Stimulated activated naive B cell treated with anti-CD40 and anti-IgM and Interleukin-4, amounts not matched to agents 10 μg/mL and 1 μg/mL and 100 μg/mL, for 72 hours (primary cell): ENCODE results near the gene ZNF212.
"Not testable (repeated sequence)": the region's sequence is repeated elsewhere in the genome, so short reads cannot be mapped to it uniquely, and the experiment has no call there.

Source experiments
- ATAC-seq, 2 donors: fragments of 150-1000 bp; cut with Tn5 transposase; replicated peaks; 2 replicates each; pipeline ENCODE4 v1.10.0; 2021; ENCODE audit warnings: moderate library complexity in 1 of 2
- DNase-seq: peaks from one replicate; pipeline ENCODE4 v3.0.0; 2021
- H3K27ac Mint-ChIP-seq: one replicate; pipeline ENCODE4 v1.8.0; 2022; ENCODE audit warnings: mild to moderate bottlenecking, mixed read lengths
- H3K27me3 Mint-ChIP-seq, 2 donors: one replicate each; pipeline ENCODE4 v1.8.0; 2022; ENCODE audit warnings: mixed read lengths in 2 of 2
- H3K36me3 Mint-ChIP-seq, 2 donors: one replicate each; pipeline ENCODE4 v1.8.0; 2022; ENCODE audit warnings: mixed read lengths in 2 of 2, mild to moderate bottlenecking in 1 of 2
- H3K4me1 Mint-ChIP-seq, 2 donors: one replicate each; pipeline ENCODE4 v1.8.0; 2022; ENCODE audit warnings: mixed read lengths in 2 of 2, mild to moderate bottlenecking in 1 of 2
- H3K4me3 Mint-ChIP-seq, 2 donors: one replicate each; pipeline ENCODE4 v1.8.0; 2022; ENCODE audit warnings: mild to moderate bottlenecking in 2 of 2, mixed read lengths in 2 of 2, moderate library complexity in 1 of 2
- H3K9me3 Mint-ChIP-seq, 2 donors: one replicate each; pipeline ENCODE4 v1.8.0; 2022; ENCODE audit warnings: mixed read lengths in 2 of 2, mild to moderate bottlenecking in 1 of 2

The ZNF212 gene

DNA sequence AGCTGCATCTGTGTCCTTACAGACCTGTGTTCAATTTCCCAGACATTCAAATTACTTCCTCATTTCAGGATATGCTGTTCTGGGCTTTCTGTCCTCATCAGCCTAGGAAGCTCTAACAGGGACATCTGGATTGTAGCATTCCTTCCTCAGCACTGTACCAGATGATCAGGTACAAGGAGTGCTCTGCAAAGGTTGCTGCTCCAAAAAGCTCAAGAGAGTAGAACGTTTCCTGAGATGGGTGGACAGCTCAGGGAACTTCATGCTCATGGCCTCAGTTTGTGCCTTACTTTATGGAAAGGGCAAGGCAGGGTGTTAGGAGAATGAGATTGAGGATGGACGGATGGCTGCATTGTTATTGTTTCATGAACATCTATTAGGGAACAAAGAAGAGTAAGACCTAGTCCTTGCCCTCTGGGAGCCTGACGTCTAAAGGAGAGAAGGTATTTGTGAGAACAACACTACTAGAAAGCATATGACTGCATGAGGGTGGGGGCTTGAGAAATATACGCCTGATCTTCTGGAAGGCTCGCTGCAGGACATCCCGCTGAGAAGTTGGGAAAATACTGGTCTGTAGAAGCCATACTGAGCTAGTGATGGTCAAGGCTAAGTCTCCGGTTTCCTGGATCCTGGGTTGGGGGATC, 10.5 kb upstream of the ZNF212 start:
- Mint-ChIP-seq H3K4me3 (no peak overlapping the region), H3K9me3 (no peaks in the 10 kb centered on the region), H3K27ac (no peak overlapping the region), H3K4me1 (peaks cover 0 to 9% of the 10 kb centered on the region in 2 donors), H3K36me3 (peaks cover 18 to 27% of the 10 kb centered on the region in 2 donors), H3K27me3 (peaks cover 12 to 13% of the 10 kb centered on the region in 2 donors)
- ATAC-seq (peak in 1 of 2 donors; percentile 18), DNase-seq (no peak)

DNA sequence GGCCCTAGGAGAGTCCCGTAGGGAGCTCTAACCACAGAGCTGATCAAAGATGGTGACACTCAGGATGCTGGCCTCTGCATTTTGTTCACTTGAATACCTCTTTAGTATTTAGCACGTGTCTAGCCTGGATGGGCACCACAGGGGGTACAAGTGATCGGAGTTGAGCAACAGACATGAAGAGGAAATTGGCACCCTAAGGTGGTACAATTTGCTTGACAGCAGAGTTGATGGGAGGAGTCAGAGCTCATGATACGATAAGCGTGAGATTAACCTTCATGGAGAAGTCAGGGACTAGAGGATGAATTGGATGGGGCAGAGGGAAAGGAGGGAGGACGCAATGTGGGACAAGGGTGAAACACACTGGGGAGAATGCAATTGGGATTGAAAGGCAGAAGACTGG, 9.9 kb upstream of the ZNF212 start:
- Mint-ChIP-seq H3K27me3 (peaks cover 15 to 16% of the 10 kb centered on the region in 2 donors), H3K36me3 (peaks cover 15 to 23% of the 10 kb centered on the region in 2 donors), H3K4me3 (no peak overlapping the region), H3K27ac (peak overlapping the region; percentile 66), H3K9me3 (no peaks in the 10 kb centered on the region), H3K4me1 (peaks cover 0 to 9% of the 10 kb centered on the region in 2 donors)
- DNase-seq (no peak), ATAC-seq (peak; percentile 28 to 31)

DNA sequence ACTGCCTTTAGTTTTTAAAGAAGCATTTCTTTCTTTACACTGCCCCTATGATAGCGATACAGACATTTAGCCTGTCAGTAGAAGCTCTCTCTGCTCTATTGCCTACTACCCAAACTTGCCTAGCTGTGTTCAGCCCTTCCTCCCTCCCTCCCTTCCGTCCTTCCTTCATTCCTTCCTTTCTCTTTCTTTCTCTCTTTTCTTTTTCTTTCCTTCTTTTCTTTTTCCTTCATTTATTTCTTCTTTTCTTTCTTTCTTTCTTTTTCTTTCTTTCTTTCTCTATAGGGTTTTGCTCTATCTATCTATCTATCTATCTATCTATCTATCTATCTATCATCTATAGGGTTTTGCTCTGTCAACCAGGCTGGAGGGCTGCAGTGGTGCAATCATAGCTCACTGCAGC, 7.1 kb upstream of the ZNF212 start:
- DNase-seq, result no peak
- no peaks in the 10 kb centered on the region for H3K9me3 Mint-ChIP-seq

DNA sequence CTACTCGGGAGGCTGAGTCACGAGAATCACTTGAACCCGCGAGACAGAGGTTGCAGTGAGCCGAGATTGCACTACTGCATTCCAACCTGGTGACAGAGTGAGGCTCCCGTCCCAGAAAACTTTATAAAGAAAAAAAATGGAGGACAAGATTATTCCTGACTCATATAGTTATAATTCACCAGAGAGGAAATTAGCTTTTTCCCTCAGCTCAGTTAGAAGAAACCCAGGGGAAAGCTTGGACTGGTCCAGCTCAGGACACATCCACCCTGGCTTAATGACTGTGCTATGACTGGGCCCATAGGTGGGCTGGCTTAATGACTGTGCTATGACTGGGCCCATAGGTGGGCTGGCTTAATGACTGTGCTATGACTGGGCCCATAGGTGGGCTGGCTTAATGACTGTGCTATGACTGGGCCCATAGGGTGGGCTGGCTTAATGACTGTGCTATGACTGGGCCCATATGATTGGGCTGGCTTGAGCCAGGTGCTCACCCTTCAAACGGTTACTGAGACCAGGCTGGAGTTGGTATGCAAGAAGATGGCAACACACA, 5.7 kb upstream of the ZNF212 start:
- not testable (repeated sequence) for DNase-seq

More for the DNA sequence above, 7.1 kb upstream of the ZNF212 start:
- H3K4me1 Mint-ChIP-seq, result peaks cover 0 to 9% of the 10 kb centered on the region in 2 donors
- ATAC-seq, result no peak
- no peaks in the 10 kb centered on the region for H3K36me3 Mint-ChIP-seq
- H3K27me3 Mint-ChIP-seq, result peaks cover 15 to 16% of the 10 kb centered on the region in 2 donors
- H3K27ac Mint-ChIP-seq, result no peak overlapping the region
- H3K4me3 Mint-ChIP-seq, result no peak overlapping the region

DNA sequence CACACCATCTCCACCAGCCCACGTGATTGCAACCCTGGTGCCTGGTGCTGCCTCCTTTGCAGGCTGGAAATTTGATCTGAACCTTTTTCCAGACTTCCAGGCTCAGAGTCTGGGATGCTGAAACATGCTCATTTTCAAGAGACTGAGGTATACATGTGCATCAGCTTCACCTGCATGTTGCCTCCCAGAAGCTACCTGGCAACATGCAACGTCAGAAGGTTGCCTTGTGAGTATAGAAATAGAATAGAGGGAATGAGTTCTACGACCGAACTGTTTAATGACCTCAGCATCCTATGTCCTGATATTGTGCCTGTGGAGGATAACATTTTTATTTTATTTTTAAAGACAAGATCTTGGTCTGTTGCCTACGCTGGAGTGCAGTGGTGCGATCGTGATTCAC, 1.9 kb upstream of the ZNF212 start:
- peaks cover 11 to 12% of the 10 kb centered on the region in 2 donors for H3K27me3 Mint-ChIP-seq
- H3K27ac Mint-ChIP-seq, result no peak overlapping the region
- ATAC-seq (no peak), DNase-seq (no peak)
- H3K36me3 Mint-ChIP-seq, result peaks cover 2 to 5% of the 10 kb centered on the region in 2 donors
- H3K4me3 Mint-ChIP-seq, result no peak overlapping the region
- peaks cover 16 to 39% of the 10 kb centered on the region in 2 donors for H3K4me1 Mint-ChIP-seq
- H3K9me3 Mint-ChIP-seq, result peaks cover 4 to 5% of the 10 kb centered on the region in 2 donors

More for the DNA sequence above, 5.7 kb upstream of the ZNF212 start:
- peaks cover 4 to 18% of the 10 kb centered on the region in 2 donors for H3K4me1 Mint-ChIP-seq
- H3K27ac Mint-ChIP-seq, H3K4me3 Mint-ChIP-seq, H3K9me3 Mint-ChIP-seq, H3K36me3 Mint-ChIP-seq, ATAC-seq: not testable (repeated sequence)
- H3K27me3 Mint-ChIP-seq, result peaks cover 15 to 16% of the 10 kb centered on the region in 2 donors

DNA sequence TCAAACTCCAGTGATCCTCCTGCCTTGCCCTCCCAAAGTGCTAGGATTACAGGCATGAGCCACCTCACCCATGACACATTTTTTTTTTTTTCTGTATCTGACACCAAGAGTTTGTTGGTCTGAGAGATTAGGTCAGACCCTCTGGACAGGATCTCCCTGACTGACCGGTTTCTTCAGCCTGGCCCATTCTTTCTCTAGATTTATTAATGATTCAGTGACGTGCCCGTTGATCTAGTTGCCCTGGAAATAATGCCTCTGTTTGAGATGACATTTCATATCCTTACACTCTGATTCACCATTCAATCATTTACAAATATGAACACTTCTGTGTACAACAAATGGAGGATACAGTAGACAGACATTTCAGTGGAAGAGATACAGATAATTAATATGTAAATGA, 1.4 kb upstream of the ZNF212 start:
- no peak for DNase-seq
- peak overlapping the region; percentile 36 to 55 for H3K4me3 Mint-ChIP-seq
- H3K4me1 Mint-ChIP-seq, result peaks cover 16 to 44% of the 10 kb centered on the region in 2 donors
- H3K27ac Mint-ChIP-seq, result peak overlapping the region; percentile 94
- H3K27me3 Mint-ChIP-seq, result peaks cover 6 to 7% of the 10 kb centered on the region in 2 donors
- peaks cover 4 to 5% of the 10 kb centered on the region in 2 donors for H3K9me3 Mint-ChIP-seq
- H3K36me3 Mint-ChIP-seq, result peaks cover 6 to 11% of the 10 kb centered on the region in 2 donors
- no peak for ATAC-seq

DNA sequence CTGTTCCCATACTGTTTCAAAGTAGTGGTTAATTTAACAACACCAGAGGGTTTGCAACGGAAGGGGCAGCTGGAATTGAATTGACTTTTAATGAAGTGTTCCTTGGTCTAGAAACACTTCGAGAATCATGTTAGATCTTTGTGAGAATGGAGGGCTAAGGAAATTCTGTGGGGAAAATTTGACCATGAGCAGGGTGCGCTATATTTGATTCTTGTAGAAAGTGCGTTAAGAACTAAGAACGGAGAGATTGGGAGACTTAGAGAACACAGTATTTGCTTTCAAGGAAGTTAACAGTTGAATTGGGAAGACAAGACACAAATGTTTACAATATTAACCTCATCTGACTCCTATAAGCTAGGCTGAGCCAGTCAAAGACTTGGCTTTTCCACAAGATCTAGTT, 1.2 kb downstream of the ZNF212 start:
- Mint-ChIP-seq H3K36me3 (peaks cover 12 to 19% of the 10 kb centered on the region in 2 donors), H3K4me1 (peaks cover 24 to 59% of the 10 kb centered on the region in 2 donors)
- no peak for ATAC-seq

DNA sequence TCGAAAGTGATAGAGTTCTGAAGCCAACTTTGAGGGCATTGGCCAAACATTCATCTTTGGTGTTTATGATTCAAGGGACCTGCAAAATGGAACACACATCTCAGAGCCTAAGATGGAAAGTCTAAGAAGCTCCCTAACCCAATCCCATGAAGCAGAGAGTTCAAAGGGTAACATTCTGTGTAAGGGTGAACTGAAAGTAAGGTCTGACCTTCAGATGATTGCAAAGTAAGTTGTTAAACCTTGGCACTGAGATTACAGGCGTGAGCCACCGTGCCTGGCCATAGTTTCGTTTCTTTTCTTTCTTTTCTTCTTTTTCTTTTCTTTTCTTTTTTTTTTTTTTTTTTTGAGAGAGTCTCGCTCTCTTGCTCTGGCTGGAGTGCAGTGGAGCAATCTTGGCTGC, 2.2 kb downstream of the ZNF212 start:
- DNase-seq (no peak), ATAC-seq (no peak)
- H3K36me3 Mint-ChIP-seq, result peaks cover 17 to 24% of the 10 kb centered on the region in 2 donors
- peak overlapping the region in 1 of 2 donors; percentile 96 for H3K4me3 Mint-ChIP-seq
- peaks cover 29 to 69% of the 10 kb centered on the region in 2 donors for H3K4me1 Mint-ChIP-seq
- H3K27me3 Mint-ChIP-seq, result no peaks in the 10 kb centered on the region
- peaks cover 4 to 5% of the 10 kb centered on the region in 2 donors for H3K9me3 Mint-ChIP-seq
- no peak overlapping the region for H3K27ac Mint-ChIP-seq

More for the DNA sequence above, 1.2 kb downstream of the ZNF212 start:
- Mint-ChIP-seq H3K9me3 (peaks cover 4 to 5% of the 10 kb centered on the region in 2 donors), H3K27ac (peak overlapping the region; percentile 68), H3K27me3 (no peaks in the 10 kb centered on the region), H3K4me3 (peak overlapping the region; percentile 88 to 96)
- no peak for DNase-seq

DNA sequence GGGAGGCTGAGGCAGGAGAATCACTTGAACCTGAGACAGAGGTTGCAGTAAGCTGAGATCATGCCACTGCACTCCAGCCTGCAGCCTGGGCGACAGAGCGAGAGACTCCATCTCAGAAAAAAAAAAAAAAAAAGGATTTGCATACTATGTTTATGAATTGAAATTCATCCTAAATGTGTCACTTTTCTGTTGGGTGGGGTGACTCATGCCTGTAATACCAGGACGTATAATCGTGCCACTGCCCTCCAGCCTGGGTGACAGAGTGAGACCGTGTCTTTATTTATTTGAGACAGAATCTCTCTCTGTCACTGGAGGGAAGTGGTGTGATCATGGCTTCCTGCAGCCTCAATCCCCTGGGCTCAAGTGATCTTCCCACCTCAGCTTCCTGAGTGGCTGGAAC, 5.8 kb downstream of the ZNF212 start:
- Mint-ChIP-seq H3K4me3 (peak overlapping the region in 1 of 2 donors; percentile 39), H3K4me1 (peaks cover 43 to 80% of the 10 kb centered on the region in 2 donors)
- peak; percentile 79 to 80 for ATAC-seq

DNA sequence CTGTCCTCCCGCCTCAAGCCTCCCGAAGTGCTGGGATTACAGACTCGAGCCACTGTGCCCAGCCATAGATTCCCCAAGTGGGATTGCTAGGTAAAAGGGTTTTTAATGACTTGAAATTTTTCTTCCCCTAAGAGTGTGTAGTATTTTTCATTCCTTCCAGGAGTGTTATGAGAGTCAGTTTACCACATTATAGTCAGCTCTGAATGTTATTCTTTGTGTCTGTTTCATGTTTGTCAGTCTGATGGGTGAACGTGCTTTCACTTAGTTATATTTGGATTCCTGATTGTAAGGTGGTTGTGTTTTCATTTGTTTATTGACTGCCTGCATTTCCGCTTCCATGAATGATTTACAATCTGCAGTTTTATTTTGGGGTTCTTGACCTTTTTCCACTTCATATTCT, 6.3 kb downstream of the ZNF212 start:
- DNase-seq, result no peak
- Mint-ChIP-seq H3K36me3 (peaks cover 26 to 37% of the 10 kb centered on the region in 2 donors), H3K27me3 (no peaks in the 10 kb centered on the region), H3K9me3 (peaks cover 3% of the 10 kb centered on the region in 2 donors), H3K4me3 (peak overlapping the region in 1 of 2 donors; percentile 39), H3K27ac (peak overlapping the region; percentile 91), H3K4me1 (peaks cover 40 to 80% of the 10 kb centered on the region in 2 donors)
- no peak for ATAC-seq

More for the DNA sequence above, 5.8 kb downstream of the ZNF212 start:
- peaks cover 3% of the 10 kb centered on the region in 2 donors for H3K9me3 Mint-ChIP-seq
- peaks cover 21 to 35% of the 10 kb centered on the region in 2 donors for H3K36me3 Mint-ChIP-seq
- peak; percentile 36 for DNase-seq
- no peaks in the 10 kb centered on the region for H3K27me3 Mint-ChIP-seq
- peak overlapping the region; percentile 91 for H3K27ac Mint-ChIP-seq

DNA sequence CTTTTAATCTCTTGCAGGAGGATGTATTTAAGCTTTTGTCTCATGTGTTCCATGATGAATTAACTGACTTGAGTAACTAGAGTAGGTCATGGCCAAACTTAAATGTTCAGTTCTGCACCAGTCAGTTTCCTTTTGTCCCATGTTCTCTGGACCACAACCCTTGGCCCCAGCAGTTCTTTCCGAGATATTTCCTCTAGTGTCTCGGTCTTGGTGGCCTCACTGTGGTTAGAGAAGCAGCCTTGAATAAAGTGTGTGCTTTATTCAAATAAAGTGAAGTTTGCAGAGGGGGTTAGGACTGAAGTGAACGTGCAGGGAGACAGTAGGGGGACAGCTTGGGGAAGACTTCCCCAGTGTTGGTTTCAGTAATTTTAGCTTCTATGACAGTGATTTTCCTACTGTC, 9.3 kb downstream of the ZNF212 start:
- H3K4me1 Mint-ChIP-seq, result peaks cover 36 to 57% of the 10 kb centered on the region in 2 donors
- H3K36me3 Mint-ChIP-seq, result peaks cover 33 to 40% of the 10 kb centered on the region in 2 donors
- H3K27me3 Mint-ChIP-seq, result no peaks in the 10 kb centered on the region
- peak overlapping the region; percentile 93 for H3K27ac Mint-ChIP-seq
- ATAC-seq (peak; percentile 86), DNase-seq (peak; percentile 45)
- peak overlapping the region; percentile 4 to 25 for H3K4me3 Mint-ChIP-seq
- peaks cover 3% of the 10 kb centered on the region in 2 donors for H3K9me3 Mint-ChIP-seq

DNA sequence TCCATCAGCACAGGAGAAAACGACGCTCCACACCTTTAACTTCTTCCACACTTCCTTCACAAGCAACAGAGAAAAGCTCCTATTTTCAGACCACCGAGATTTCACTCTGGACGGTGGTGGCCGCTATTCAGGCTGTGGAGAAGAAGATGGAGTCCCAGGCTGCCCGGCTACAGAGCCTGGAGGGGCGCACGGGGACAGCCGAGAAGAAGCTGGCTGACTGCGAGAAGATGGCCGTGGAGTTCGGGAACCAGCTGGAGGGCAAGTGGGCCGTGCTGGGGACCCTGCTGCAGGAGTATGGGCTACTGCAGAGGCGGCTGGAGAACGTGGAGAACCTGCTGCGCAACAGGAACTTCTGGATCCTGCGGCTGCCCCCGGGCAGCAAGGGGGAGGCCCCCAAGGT, 10.7 kb downstream of the ZNF212 start:
- H3K27ac Mint-ChIP-seq, ATAC-seq, H3K4me3 Mint-ChIP-seq, H3K9me3 Mint-ChIP-seq, DNase-seq, H3K27me3 Mint-ChIP-seq: not testable (repeated sequence)
- peaks cover 30 to 38% of the 10 kb centered on the region in 2 donors for H3K36me3 Mint-ChIP-seq
- peaks cover 32 to 47% of the 10 kb centered on the region in 2 donors for H3K4me1 Mint-ChIP-seq

DNA sequence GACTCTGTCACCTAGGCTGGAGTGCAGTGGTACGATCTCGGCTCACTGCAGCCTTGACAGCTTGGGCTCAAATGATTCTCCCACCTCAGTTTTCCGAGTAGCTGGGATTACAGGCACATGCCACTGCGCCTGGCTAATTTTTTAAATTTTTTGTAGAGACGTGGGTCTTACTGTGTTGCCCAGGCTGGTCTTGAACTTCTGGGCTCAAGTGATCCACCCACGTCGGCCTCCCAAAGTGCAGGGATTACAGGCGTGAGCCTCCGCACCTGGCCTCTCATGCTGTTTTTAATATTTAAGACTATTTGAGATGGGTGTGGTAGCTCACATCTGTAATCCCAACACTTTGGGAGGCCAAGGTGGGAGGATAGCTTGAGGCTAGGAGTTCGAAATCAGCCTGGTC, 12.1 kb downstream of the ZNF212 start:
- H3K4me3 Mint-ChIP-seq, ATAC-seq, H3K27me3 Mint-ChIP-seq, H3K9me3 Mint-ChIP-seq, H3K27ac Mint-ChIP-seq, DNase-seq: not testable (repeated sequence)
- H3K4me1 Mint-ChIP-seq, result peaks cover 23 to 34% of the 10 kb centered on the region in 2 donors
- peaks cover 22 to 41% of the 10 kb centered on the region in 2 donors for H3K36me3 Mint-ChIP-seq

DNA sequence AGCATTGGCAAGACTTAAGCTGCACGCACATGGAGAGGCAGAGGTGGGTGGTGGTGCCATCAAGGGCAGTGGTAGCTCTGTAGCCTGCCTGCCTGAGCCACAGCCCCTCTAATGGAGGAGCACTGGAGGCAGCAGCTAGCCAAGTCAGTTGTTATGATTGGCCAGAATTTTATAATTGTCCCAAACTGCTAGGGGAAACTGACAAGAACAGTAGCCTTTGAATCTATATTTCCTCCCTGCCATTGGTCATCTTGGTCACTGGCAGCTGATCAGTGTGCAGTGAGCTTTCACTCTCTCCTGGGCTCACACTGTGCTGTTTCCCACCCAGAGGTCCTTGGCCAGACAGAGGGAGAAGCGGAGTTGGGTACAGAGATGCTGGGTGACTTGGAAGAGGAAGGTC, 12.9 kb downstream of the ZNF212 start:
- Mint-ChIP-seq H3K27ac (no peak overlapping the region), H3K9me3 (peaks cover 3% of the 10 kb centered on the region in 2 donors), H3K4me3 (no peak overlapping the region), H3K27me3 (no peaks in the 10 kb centered on the region), H3K4me1 (peaks cover 23 to 32% of the 10 kb centered on the region in 2 donors), H3K36me3 (peaks cover 25 to 43% of the 10 kb centered on the region in 2 donors)
- ATAC-seq (no peak), DNase-seq (no peak)

DNA sequence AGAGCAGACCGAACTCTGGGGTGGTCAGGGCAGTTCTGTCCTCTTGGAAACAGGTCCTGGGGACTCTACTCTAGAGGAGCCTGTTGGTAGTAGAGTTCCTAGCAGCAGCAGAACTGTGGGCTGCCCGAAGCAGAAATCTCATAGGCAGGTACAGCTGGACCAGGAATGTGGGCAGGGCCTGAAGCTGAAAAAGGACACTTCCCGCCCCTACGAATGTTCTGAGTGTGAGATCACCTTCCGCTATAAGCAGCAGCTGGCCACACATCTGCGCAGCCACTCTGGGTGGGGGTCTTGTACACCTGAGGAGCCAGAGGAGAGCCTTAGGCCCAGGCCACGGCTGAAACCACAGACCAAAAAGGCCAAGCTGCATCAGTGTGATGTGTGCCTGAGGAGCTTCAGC, 14.2 kb downstream of the ZNF212 start:
- Mint-ChIP-seq H3K4me3 (no peak overlapping the region), H3K27ac (no peak overlapping the region), H3K9me3 (no peaks in the 10 kb centered on the region), H3K27me3 (no peaks in the 10 kb centered on the region), H3K4me1 (peaks cover 11 to 25% of the 10 kb centered on the region in 2 donors), H3K36me3 (peaks cover 25 to 35% of the 10 kb centered on the region in 2 donors)
- DNase-seq (no peak), ATAC-seq (no peak)
